H9 (cell line): Measurements from ENCODE around the gene GPD1L. TPM values are rescaled to one million over a fixed set of nuclear protein-coding genes. Genes with fewer than 3 reads are reported as not detected.

Source experiments
- DNase-seq: peaks from one replicate; pipeline ENCODE4 v3.0.0-alpha.2; 2017
- H2AFZ ChIP-seq: one replicate; pipeline ENCODE4 v1.6.1; 2013; ENCODE audit warnings: mild to moderate bottlenecking, low read length, control low read depth, moderate library complexity
- H2AK5ac ChIP-seq: 2 replicates; pipeline ENCODE4 v1.6.1; 2013; ENCODE audit warnings: low read length, control low read depth, mixed read lengths; ENCODE audit not compliant: insufficient read length
- H2BK120ac ChIP-seq: one replicate; pipeline ENCODE4 v1.6.1; 2013; ENCODE audit warnings: low read depth, mild to moderate bottlenecking, low read length, control low read depth, inconsistent platforms; ENCODE audit not compliant: poor library complexity, severe bottlenecking
- H2BK12ac ChIP-seq: 2 replicates; pipeline ENCODE4 v1.6.1; 2013; ENCODE audit warnings: low read length, control low read depth, mixed read lengths, low read depth; ENCODE audit not compliant: insufficient read length
- H2BK15ac ChIP-seq: 2 replicates; pipeline ENCODE4 v1.6.1; 2013; ENCODE audit warnings: low read depth, low read length, control low read depth
- H2BK20ac ChIP-seq: one replicate; pipeline ENCODE4 v1.6.1; 2013; ENCODE audit warnings: low read depth, mild to moderate bottlenecking, low read length, control low read depth, inconsistent platforms; ENCODE audit not compliant: poor library complexity, severe bottlenecking
- H2BK5ac ChIP-seq: 2 replicates; pipeline ENCODE4 v1.6.1; 2013; ENCODE audit warnings: low read length, control low read depth, mixed read lengths; ENCODE audit not compliant: insufficient read length
- H3K14ac ChIP-seq: 2 replicates; pipeline ENCODE4 v1.6.1; 2013; ENCODE audit warnings: low read length, control low read depth; ENCODE audit not compliant: insufficient read depth
- H3K18ac ChIP-seq: 2 replicates; pipeline ENCODE4 v1.6.1; 2013; ENCODE audit warnings: low read depth, mild to moderate bottlenecking, mixed read lengths, low read length, control low read depth; ENCODE audit not compliant: insufficient read length
- H3K23ac ChIP-seq: 2 replicates; pipeline ENCODE4 v1.6.1; 2013; ENCODE audit warnings: low read length, control low read depth, mixed read lengths, low read depth; ENCODE audit not compliant: insufficient read length
- H3K23me2 ChIP-seq: 2 replicates; pipeline ENCODE4 v1.6.1; 2013; ENCODE audit warnings: low read depth, mild to moderate bottlenecking, mixed read lengths, low read length, control low read depth; ENCODE audit not compliant: insufficient read length, poor library complexity, severe bottlenecking
- H3K27ac ChIP-seq: 2 replicates; pipeline ENCODE4 v1.5.1; 2013; ENCODE audit warnings: low read length, control low read depth, mixed read lengths, low read depth; ENCODE audit not compliant: insufficient read length
- H3K27me3 ChIP-seq: 2 replicates; pipeline ENCODE4 v1.6.1; 2013; ENCODE audit warnings: low read length, control low read depth, inconsistent platforms; ENCODE audit not compliant: insufficient read depth
- H3K4ac ChIP-seq: 2 replicates; pipeline ENCODE4 v1.6.1; 2013; ENCODE audit warnings: low read depth, mild to moderate bottlenecking, control low read depth, inconsistent platforms, low read length, moderate library complexity
- H3K4me1 ChIP-seq: 2 replicates; pipeline ENCODE4 v1.6.1; 2013; ENCODE audit warnings: low read length, control low read depth, inconsistent platforms; ENCODE audit not compliant: insufficient read depth
- H3K4me2 ChIP-seq: 2 replicates; pipeline ENCODE4 v1.6.1; 2013; ENCODE audit warnings: low read length, control low read depth, mixed read lengths; ENCODE audit not compliant: insufficient read length, insufficient read depth
- H3K56ac ChIP-seq: 2 replicates; pipeline ENCODE4 v1.6.1; 2013; ENCODE audit warnings: low read depth, mild to moderate bottlenecking, mixed read lengths, low read length, control low read depth; ENCODE audit not compliant: insufficient read length
- H3K79me1 ChIP-seq: 2 replicates; pipeline ENCODE4 v1.6.1; 2013; ENCODE audit warnings: low read depth, mild to moderate bottlenecking, moderate library complexity, low read length, control low read depth, inconsistent platforms; ENCODE audit not compliant: insufficient read depth, poor library complexity, severe bottlenecking
- H3K79me2 ChIP-seq: 2 replicates; pipeline ENCODE4 v1.6.1; 2013; ENCODE audit warnings: low read length, control low read depth, inconsistent platforms; ENCODE audit not compliant: insufficient read depth
- H3K9ac ChIP-seq: 2 replicates; pipeline ENCODE4 v1.6.1; 2013; ENCODE audit warnings: low read length, control low read depth, mixed read lengths; ENCODE audit not compliant: insufficient read length; ENCODE audit errors: extremely low read depth
- H3K9me3 ChIP-seq: one replicate; pipeline ENCODE4 v1.6.1; 2013; ENCODE audit warnings: low read depth, low read length, inconsistent platforms; ENCODE audit not compliant: control insufficient read depth
- H3T11ph ChIP-seq: one replicate; pipeline ENCODE4 v1.6.1; 2013; ENCODE audit warnings: mild to moderate bottlenecking, low read length, control low read depth, inconsistent platforms
- H4K20me1 ChIP-seq: one replicate; pipeline ENCODE4 v1.6.1; 2013; ENCODE audit not compliant: control insufficient read depth, insufficient read length, insufficient read depth
- H4K5ac ChIP-seq: 2 replicates; pipeline ENCODE4 v1.6.1; 2013; ENCODE audit warnings: low read depth, mild to moderate bottlenecking, mixed read lengths, low read length, control low read depth; ENCODE audit not compliant: insufficient read length
- H4K8ac ChIP-seq: replicated peaks from 2 replicates; pipeline ENCODE4 v1.6.1; 2013; ENCODE audit warnings: low read length, control low read depth, mixed read lengths, low read depth; ENCODE audit not compliant: insufficient read length
- H4K91ac ChIP-seq: 2 replicates; pipeline ENCODE4 v1.6.1; 2013; ENCODE audit warnings: low read depth, mild to moderate bottlenecking, moderate library complexity, mixed read lengths, low read length, control low read depth; ENCODE audit not compliant: insufficient read length
- H3K27ac Mint-ChIP-seq, 3 experiments: 2 replicates in 2 of 3; 3 replicates in 1 of 3; pipeline ENCODE4 v1.8.0; 2020 to 2021; ENCODE audit warnings: mixed read lengths in 3 of 3, mild to moderate bottlenecking in 1 of 3, moderate library complexity in 1 of 3
- H3K27me3 Mint-ChIP-seq: 2 replicates; pipeline ENCODE4 v1.8.0; 2021; ENCODE audit warnings: low read depth, mild to moderate bottlenecking, moderate library complexity, mixed read lengths
- H3K36me3 Mint-ChIP-seq, 3 experiments: 2 replicates in 2 of 3; 3 replicates in 1 of 3; pipeline ENCODE4 v1.8.0; 2020 to 2021; ENCODE audit warnings: low read depth in 3 of 3, mixed read lengths in 3 of 3; ENCODE audit not compliant: insufficient read depth in 1 of 3
- H3K4me1 Mint-ChIP-seq, 2 experiments: 2 replicates each; pipeline ENCODE4 v1.8.0; 2020; ENCODE audit warnings: mixed read lengths in 2 of 2
- H3K4me3 Mint-ChIP-seq, 2 experiments: 2 replicates in 1 of 2; 3 replicates in 1 of 2; pipeline ENCODE4 v1.8.0; 2020 to 2021; ENCODE audit warnings: mild to moderate bottlenecking in 2 of 2, mixed read lengths in 2 of 2, moderate library complexity in 1 of 2
- H3K9me3 Mint-ChIP-seq, 2 experiments: 2 replicates in 1 of 2; 3 replicates in 1 of 2; pipeline ENCODE4 v1.8.0; 2020; ENCODE audit warnings: mild to moderate bottlenecking in 2 of 2, mixed read lengths in 2 of 2, moderate library complexity in 1 of 2
- total RNA-seq: library from RNA; stranded (reverse); gene quantifications from 2 replicates; pipeline ENCODE4 v1.2.1, GENCODE V29; 2021
- TF ChIP-seq, protein P1 (sequence below): fragments of 200-600 bp; sonication (generic); conservative IDR thresholded peaks from 3 replicates; pipeline ENCODE4 v1.8.0; 2021; ENCODE audit warnings: antibody characterized with exemption, mild to moderate bottlenecking

Gene GPD1L
- total RNA-seq, 1 experiment from 2014 or later, result 3.7 TPM

DNA sequence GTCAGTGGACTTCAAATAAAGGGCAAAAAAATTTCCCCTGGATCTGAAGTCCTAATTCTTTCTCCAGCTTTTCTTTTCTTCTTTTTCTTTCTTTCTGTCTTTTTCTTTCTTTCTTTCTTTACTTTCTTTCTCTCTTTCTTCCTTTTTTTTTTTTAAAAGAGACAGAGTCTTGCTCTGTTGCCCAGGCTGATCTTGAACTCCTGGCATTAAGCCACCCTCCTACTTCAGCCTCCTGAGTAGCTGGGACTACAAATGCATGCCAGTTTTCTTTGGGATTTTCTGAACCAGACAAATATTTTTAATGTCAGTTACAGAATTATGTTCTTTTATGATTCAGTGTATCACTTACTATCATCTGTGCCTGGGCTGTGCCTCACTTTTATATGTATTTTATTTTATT, 86.7 kb downstream of the GPD1L start:
- Histone ChIP-seq H4K91ac (no peak overlapping the region), H2AK5ac (no peak overlapping the region), H3K27me3 (no peaks in the 10 kb centered on the region), H3K23ac (no peak overlapping the region), H4K8ac (no peak overlapping the region), H3K4ac (no peak overlapping the region), H2BK12ac (no peak overlapping the region), H4K5ac (no peak overlapping the region), H2AFZ (no peak overlapping the region), H2BK120ac (no peak overlapping the region), H3K23me2 (no peaks in the 10 kb centered on the region), H2BK5ac (no peak overlapping the region), H3K79me1 (no peaks in the 10 kb centered on the region), H3K4me2 (no peak overlapping the region), H2BK20ac (no peak overlapping the region), H3K4me1 (no peaks in the 10 kb centered on the region), H3K79me2 (no peaks in the 10 kb centered on the region), H3K18ac (no peak overlapping the region), H2BK15ac (no peak overlapping the region), H3K9ac (no peak overlapping the region), H4K20me1 (no peaks in the 10 kb centered on the region), H3K56ac (no peak overlapping the region), H3K14ac (no peak overlapping the region), H3K27ac (no peak overlapping the region), H3T11ph (no peak overlapping the region), H3K9me3 (no peaks in the 10 kb centered on the region)
- TF ChIP-seq, protein P1, sequence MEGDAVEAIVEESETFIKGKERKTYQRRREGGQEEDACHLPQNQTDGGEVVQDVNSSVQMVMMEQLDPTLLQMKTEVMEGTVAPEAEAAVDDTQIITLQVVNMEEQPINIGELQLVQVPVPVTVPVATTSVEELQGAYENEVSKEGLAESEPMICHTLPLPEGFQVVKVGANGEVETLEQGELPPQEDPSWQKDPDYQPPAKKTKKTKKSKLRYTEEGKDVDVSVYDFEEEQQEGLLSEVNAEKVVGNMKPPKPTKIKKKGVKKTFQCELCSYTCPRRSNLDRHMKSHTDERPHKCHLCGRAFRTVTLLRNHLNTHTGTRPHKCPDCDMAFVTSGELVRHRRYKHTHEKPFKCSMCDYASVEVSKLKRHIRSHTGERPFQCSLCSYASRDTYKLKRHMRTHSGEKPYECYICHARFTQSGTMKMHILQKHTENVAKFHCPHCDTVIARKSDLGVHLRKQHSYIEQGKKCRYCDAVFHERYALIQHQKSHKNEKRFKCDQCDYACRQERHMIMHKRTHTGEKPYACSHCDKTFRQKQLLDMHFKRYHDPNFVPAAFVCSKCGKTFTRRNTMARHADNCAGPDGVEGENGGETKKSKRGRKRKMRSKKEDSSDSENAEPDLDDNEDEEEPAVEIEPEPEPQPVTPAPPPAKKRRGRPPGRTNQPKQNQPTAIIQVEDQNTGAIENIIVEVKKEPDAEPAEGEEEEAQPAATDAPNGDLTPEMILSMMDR, result no peak
- no peaks in the 10 kb centered on the region for H3K9me3 Mint-ChIP-seq
- DNase-seq, result no peak
- peaks cover 10% of the 10 kb centered on the region in 2 experiments for H3K4me1 Mint-ChIP-seq
- no peak overlapping the region for H3K4me3 Mint-ChIP-seq
- peaks cover 5% of the 10 kb centered on the region; the same call in 1 of the 2 replicates for H3K27me3 Mint-ChIP-seq
- H3K36me3 Mint-ChIP-seq, result no peaks in the 10 kb centered on the region
- no peak overlapping the region; a peak in 1 of 7 replicates for H3K27ac Mint-ChIP-seq
